ENCODE results near the gene AFAP1L2. TPM values are rescaled to one million over a fixed set of nuclear protein-coding genes. Genes with fewer than 3 reads are reported as not detected.

Gene AFAP1L2
- total RNA-seq, 1 donor from 2014 or later = 6.4 TPM

DNA sequence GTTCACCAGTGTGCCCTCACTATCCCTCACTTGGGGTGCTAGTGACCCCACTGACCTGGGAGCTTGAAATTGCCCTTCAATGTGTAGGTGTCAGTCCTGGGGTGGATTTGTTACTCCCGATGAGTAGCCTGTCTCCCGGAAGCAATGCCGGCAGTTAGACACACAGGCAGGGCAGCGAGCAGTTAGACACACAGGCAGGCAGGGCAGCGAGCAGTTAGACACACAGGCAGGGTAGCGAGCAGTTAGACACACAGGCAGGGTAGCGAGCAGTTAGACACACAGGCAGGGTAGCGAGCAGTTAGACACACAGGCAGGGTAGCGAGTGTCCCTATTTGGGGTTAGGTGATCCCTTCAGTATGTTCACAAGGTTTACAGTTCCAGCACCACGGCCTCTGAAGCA is 121.2 kb downstream of the AFAP1L2 start:
- TF ChIP-seq, protein P1, sequence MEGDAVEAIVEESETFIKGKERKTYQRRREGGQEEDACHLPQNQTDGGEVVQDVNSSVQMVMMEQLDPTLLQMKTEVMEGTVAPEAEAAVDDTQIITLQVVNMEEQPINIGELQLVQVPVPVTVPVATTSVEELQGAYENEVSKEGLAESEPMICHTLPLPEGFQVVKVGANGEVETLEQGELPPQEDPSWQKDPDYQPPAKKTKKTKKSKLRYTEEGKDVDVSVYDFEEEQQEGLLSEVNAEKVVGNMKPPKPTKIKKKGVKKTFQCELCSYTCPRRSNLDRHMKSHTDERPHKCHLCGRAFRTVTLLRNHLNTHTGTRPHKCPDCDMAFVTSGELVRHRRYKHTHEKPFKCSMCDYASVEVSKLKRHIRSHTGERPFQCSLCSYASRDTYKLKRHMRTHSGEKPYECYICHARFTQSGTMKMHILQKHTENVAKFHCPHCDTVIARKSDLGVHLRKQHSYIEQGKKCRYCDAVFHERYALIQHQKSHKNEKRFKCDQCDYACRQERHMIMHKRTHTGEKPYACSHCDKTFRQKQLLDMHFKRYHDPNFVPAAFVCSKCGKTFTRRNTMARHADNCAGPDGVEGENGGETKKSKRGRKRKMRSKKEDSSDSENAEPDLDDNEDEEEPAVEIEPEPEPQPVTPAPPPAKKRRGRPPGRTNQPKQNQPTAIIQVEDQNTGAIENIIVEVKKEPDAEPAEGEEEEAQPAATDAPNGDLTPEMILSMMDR (conservative IDR thresholded peaks at IDR 0.05) = no peak
- no peak overlapping the region for H3K4me3 Mint-ChIP-seq

DNA sequence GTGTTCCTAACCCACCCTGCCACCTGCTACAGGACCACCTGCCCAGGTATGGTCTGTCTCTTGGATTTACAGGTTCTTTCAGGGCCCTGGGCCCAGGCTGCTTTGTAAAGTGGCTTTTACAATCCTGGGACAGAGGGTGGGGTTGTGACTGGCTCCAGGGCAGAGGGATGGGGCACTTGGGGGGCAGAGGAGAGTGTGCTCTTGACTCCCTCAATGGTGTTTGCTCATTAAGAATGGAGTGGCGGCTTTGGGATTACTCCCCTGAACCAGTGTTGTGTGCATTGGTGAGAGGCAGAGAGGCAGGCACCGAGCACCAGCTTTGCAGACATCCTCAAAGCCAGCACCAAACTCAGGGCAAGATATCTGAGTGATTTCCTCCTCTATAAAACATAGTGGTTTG is 121.8 kb downstream of the AFAP1L2 start:
- H3K27ac Mint-ChIP-seq = peak overlapping the region; percentile 75
- H3K4me1 Mint-ChIP-seq (ENCODE audit: unreplicated experiment) = no peaks in the 10 kb centered on the region
- H3K27me3 Mint-ChIP-seq = no peaks in the 10 kb centered on the region
- no peaks in the 10 kb centered on the region for H3K36me3 Mint-ChIP-seq
- no peaks in the 10 kb centered on the region for H3K9me3 Mint-ChIP-seq
- H3K4me3 Mint-ChIP-seq = no peak overlapping the region
- no peak for DNase-seq (ENCODE audit: extremely low spot score, unreplicated experiment)
- TF ChIP-seq, protein P1 (conservative IDR thresholded peaks at IDR 0.05) = no peak

More for the DNA sequence above, 121.2 kb downstream of the AFAP1L2 start:
- Mint-ChIP-seq H3K36me3 (no peaks in the 10 kb centered on the region), H3K9me3 (no peaks in the 10 kb centered on the region), H3K27me3 (no peaks in the 10 kb centered on the region), H3K27ac (no peak overlapping the region), H3K4me1 (ENCODE audit: unreplicated experiment) (no peaks in the 10 kb centered on the region)
- DNase-seq (ENCODE audit: extremely low spot score, unreplicated experiment) = no peak

DNA sequence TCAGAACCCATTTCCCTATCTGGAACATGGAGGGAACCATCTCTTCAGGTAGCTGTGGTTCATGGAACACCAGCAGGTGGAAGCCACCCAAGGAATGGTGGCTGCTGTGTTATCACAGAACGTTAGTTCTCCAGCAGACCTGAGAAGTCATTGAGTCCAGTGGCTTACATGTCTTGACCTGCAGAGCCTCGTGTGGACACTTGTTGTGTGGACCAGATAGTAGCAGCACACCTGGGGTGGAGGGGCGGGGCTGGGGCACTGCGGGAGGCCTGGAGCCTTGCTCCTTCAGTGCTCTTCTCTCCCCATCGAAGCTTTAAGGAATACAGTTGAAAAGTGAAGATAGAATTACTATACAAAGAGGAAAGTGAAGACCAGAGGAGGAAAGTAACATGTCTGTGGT is 122.8 kb downstream of the AFAP1L2 start:
- no peak overlapping the region for H3K27ac Mint-ChIP-seq
- no peak for DNase-seq (ENCODE audit: extremely low spot score, unreplicated experiment)
- no peaks in the 10 kb centered on the region for H3K36me3 Mint-ChIP-seq
- no peaks in the 10 kb centered on the region for H3K27me3 Mint-ChIP-seq
- no peaks in the 10 kb centered on the region for H3K4me1 Mint-ChIP-seq (ENCODE audit: unreplicated experiment)
- H3K4me3 Mint-ChIP-seq = no peak overlapping the region
- no peaks in the 10 kb centered on the region for H3K9me3 Mint-ChIP-seq
- TF ChIP-seq, protein P1 (conservative IDR thresholded peaks at IDR 0.05) = no peak

DNA sequence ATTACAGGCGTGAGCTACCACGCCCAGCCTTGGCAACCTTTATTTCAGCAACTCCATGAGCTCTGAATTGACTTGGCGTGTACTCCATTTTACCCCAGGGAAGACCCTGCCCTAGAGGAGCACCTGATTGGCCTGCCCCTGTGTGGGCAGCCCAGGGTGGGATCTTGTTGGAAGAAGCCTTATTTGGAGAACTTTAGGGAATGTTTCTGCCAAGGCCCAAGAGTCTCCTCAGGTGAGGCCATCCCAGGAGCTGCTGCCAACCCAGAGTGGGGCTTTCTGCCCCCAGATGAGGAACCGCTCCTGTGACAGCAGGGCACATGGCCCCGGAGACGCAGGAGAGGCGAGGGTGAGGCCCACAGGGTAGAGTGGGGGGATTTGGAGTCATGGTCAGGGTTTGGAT is 123.3 kb downstream of the AFAP1L2 start:
- Mint-ChIP-seq H3K4me3 (no peak overlapping the region), H3K27me3 (no peaks in the 10 kb centered on the region), H3K9me3 (no peaks in the 10 kb centered on the region), H3K4me1 (ENCODE audit: unreplicated experiment) (no peaks in the 10 kb centered on the region), H3K36me3 (no peaks in the 10 kb centered on the region), H3K27ac (no peak overlapping the region)
- DNase-seq (ENCODE audit: extremely low spot score, unreplicated experiment) = no peak
- TF ChIP-seq, protein P1 (conservative IDR thresholded peaks at IDR 0.05) = no peak

DNA sequence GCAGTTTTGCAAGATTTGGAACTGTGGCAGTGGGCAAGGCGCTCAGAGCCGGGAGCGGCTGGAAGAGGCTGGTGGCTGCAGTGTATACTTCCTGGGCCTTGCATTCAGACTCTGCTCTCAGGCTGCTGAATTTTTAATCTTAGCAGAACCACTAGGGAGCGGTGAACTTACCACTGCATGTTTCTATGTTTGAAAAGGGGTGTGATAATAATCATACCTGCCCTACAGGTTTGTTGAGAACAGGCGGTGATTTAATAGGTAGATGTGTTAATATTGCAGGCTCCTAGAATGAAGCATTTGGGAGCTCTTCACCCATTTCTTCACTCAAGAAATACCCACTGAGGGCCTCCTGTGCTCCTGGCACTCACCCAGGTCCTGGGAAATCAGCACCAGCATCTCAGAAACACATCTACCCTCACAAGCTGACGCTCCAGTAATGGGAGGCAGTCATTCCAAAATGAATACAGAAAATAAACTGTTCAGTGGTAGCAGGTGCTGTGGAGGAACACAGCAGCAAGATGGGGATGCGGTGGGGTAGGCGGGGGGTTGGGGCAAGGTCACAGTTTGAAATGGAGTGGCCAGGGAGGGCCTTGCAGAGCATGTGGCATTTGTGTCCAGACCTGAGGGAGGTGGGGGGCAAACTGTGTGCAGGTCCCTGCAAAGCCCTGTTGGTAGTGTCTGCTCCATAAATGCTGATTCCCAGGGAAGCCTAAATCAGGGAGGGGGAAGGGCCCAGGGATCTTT is 124.2 kb downstream of the AFAP1L2 start:
- TF ChIP-seq, protein P1 (conservative IDR thresholded peaks at IDR 0.05) = no peak
- no peaks in the 10 kb centered on the region for H3K27me3 Mint-ChIP-seq
- peak overlapping the region; percentile 39 for H3K4me3 Mint-ChIP-seq
- H3K36me3 Mint-ChIP-seq = no peaks in the 10 kb centered on the region
- DNase-seq (ENCODE audit: extremely low spot score, unreplicated experiment) = no peak
- H3K9me3 Mint-ChIP-seq = no peaks in the 10 kb centered on the region
- peak overlapping the region; percentile 69 for H3K27ac Mint-ChIP-seq
- H3K4me1 Mint-ChIP-seq (ENCODE audit: unreplicated experiment) = no peaks in the 10 kb centered on the region
